Measurements from ENCODE around the gene APEX1.
"Not testable (repeated sequence)": the region's sequence is repeated elsewhere in the genome, so short reads cannot be mapped to it uniquely, and the experiment has no call there.

APEX1 gene

DNA sequence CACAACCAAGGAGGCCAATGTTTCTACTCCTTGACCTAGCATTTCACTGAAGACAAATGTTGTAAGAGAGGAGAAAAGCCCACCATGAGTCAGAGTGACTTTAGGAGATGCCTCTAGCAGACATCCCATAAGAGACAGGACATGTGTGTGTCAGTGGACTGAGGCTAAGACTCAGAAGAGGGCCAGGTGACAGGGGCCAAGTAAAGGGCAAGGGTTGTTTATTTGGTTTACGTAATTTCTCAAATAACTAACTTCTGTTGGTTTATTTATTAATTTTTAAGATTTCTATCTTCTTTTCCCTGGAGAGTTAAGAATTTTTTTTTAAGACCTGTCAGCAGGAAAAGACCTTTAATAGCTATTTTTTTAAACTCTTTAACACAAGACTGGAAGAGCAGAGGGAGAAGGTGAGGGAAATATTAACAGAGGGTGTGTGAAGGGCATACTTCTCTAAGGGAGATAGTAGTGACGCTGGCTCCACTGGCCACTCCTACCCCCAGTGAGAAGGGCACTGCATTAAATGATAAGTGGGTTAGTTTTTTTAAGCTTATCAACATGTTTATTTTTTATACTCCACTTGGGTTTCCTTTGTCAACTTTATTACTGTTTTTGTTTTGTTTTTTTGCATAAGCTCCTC lies 17.6 kb downstream of the APEX1 start:
- no peak for DNase-seq (ENCODE audit: low spot score)

DNA sequence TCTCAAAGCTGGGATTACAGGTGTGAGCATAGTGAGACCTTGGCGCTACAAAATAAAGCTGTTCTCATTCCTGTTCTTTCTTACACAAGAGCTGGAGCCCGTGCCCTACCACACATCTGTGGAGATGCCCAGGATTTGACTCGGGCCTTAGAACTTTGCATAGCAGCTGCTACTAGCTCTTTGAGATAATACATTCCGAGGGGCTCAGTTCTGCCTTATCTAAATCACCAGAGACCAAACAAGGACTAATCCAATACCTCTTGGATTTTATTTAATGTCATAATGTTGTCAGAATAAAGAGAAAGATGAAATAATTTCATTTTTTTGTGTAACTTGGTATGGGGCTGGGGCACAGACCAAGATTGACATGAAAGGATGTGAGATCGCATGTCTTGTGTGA lies 21.8 kb downstream of the APEX1 start:
- no peak for DNase-seq (ENCODE audit: low spot score)

DNA sequence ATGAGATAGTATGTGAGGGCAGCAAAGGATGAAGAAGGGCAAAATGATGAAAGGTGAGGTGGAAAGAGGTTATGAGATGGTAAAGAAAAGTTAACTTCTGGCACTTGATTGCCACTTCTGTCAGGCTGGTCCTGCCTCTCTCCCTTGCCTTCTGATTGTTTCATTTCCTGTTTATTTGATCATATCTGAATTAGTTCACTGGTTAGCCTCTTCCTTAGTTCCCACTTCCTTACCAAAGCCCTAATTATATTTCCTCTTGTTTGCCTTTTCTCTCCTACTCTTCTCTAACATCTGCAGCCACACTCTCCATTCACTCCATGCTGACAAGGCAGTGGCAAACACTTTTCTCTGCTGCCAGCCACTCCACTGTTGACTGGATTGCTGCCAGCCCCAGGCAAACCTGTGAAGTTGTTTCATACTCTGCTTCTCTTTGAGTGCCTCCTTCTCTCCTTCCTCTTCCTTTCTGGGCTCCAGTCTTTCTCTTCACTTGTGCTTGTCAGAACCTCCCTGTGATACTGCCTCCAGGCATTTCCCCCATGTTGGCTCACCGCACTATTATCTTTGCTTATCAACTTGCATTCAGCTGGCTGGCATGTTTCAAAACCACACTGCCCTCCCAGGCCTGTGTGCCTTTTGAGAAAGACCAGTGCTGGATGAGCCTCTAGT lies 22.3 kb downstream of the APEX1 start:
- DNase-seq (ENCODE audit: low spot score), result no peak

DNA sequence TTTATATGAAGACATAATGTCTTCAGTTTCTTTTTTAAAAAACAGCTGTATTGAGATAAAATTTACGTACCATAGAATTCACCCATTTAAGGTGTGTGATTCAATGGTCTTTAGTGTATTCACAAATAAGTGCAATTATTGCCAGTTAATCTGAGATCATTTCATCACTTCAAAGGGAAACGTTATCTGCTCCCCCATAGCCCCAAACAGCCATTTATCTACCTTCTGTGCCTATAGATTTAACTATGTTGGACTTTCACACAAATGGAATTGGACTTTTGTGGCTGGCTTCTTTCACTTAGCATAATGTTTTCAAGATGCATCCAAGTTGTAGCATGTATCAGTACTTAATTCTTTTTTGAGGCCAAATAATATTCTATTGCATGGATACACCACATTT lies 23.9 kb downstream of the APEX1 start:
- no peak for DNase-seq (ENCODE audit: low spot score)

DNA sequence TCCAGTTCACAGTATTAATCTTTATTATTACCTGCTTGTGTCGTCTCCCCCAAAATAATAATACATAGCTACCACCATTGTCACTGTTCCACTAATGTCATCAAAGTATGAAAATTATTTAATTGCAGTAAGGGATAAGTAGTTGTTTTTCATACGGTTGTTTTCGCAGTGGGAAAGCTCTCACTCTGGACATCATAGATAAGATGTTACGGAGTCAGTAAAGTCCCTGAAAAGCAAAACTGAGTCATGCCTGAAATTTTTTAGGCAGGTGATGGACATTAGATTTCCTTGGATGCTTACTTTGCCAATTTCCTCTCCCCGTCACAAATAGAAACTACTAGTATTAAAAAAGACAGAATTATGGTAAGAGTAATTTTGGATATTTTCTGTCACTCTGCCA lies 27.4 kb downstream of the APEX1 start:
- no peak for DNase-seq (ENCODE audit: low spot score)

DNA sequence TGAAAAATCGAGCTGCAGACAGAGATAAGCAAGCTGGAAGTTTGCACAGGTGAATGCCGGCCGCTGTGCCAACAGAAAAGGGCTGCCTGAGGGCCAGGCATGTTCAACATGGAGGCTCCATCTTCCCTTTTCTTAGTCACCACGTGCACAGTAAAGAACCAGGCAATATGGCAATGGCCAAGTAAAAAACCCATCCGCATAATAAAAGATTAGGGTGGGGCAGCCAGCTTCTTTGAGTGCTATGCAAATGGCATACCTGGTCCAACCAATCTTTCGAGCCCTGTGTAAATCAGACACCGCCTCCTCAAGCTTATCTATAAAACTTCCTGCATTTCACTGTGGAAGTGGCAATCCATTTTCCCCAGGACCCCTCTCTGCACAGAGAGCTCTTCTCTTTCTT lies 30.9 kb downstream of the APEX1 start:
- no peak for DNase-seq (ENCODE audit: low spot score)

DNA sequence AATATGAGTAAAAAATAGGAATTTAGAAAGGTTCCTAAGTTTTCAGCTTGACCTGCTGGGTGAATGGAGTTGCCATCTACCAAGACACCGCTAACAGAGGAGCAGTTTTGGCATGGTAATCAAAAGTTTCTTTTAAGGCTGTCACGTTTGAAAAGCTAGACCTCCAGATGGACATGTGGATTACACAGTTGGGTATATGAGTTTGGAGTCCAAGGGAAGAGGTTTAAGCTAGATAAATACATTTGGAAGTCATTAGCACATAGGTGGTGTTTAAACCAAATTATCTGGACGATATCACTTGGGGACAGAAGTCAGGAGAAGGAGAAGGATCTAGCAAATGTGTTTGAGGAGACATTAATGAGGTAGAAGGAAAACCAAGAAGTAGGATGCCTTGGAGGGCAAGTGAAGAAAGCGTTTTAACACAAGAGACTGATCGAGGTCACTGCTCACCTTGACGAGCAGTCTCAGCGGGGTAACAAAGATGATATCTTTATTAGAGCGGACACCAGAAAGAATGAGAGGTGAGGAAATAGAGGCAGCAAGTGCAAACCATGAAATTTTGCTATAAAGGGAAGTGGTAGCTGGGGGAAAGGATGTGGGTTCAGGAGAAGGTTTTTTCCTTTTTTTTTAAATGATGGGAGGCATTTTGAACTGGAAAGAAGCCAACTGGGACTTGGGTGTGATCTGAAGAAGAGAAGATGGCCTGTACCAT lies 31.8 kb downstream of the APEX1 start:
- no peak for DNase-seq (ENCODE audit: low spot score)

DNA sequence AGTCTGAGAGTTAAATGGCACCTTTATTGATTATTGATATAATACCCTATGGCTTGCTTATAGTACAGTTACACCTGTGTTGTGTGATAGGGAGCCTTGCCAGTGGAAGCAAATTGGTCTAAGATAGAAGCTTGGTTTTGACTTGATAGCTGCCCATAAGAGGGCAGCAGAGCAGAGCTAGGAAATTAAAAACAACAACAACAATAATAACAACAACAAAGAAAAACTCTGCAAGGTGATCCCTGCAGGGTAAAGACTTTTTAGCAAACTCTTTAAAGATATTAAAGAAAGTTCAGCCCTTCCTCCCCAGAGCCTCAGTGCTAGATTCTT lies 32.3 kb downstream of the APEX1 start:
- DNase-seq (ENCODE audit: low spot score), result no peak

DNA sequence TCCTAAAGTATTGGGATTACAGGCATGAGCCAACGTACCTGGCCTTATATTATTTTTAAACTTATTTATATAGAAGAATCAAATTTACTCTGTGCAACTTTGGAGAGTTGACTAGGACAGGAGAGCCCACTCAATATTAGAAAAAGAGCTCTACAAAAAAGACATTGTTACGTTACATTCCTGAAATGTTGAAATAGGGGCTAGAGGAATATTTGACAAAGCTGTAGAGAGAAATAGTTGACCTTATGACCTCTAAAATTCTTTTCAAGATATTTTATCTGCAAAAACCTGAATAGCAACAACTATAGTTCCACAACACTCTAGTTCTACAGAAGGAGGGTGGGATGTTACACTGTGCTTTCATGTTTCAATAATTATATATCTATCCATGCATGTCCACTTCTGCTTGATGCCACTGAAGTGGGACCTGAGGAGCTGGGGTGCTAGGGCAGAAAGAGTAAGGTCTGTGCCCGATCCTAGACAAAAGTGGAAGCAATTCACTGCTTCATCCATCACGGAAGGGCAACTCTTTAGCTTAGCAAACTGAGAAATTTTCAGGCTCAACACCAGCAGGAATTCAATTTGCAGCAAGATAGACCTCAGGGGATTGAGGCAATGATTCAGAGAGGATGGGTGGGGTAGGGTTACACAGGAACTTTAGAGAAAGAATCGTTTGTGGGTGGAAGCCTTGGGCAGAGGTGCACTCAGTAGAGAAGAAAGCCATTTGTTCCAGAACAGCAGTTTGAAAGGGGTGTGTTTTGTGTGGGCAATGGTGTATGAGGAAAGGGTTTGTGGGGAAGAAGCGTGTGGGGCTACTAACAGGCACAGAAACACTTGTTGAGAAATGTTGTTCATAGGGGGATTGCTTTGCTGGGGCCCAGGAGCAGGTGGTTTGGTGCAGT lies 34.3 kb downstream of the APEX1 start:
- peak; percentile 41 for DNase-seq (ENCODE audit: low spot score)

DNA sequence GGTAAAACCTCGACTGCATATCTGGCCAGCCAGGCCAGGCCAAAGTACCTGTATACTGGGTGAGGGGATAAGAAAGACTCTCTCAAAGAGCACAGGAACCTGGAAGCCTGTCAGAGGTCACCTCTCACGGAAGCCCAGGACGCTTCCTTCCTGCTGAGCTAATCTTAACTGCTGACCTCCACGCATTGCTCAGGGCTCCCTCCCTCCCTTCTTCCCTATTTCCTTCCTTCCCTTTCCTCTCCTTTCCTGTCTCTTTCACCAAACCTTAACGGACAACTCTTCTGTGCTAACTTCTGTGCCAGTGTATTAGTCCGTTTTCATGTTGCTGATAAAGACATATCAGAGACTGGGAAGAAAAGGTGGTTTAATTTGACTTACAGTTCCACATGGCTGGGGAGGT lies 35.5 kb downstream of the APEX1 start:
- no peak for DNase-seq (ENCODE audit: low spot score)

DNA sequence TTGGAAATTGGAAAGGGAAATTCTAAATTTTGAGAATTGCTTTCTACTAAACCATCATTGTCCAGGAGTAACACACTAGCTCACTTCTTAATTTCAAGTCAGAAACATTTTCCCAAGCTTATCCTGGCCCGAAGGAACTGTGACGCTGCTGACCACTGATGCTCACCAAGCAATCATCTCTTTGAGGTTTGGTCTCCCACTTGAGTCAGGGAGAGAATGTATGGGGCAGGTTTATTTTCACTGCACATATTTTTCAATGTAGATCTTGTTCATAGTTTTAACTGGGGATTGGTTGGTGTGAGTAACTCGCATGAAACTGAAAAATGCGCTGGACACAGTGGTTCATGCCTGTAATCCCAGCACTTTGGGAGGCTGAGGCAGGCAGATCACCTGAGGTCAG lies 37.5 kb downstream of the APEX1 start:
- DNase-seq (ENCODE audit: low spot score), result no peak

DNA sequence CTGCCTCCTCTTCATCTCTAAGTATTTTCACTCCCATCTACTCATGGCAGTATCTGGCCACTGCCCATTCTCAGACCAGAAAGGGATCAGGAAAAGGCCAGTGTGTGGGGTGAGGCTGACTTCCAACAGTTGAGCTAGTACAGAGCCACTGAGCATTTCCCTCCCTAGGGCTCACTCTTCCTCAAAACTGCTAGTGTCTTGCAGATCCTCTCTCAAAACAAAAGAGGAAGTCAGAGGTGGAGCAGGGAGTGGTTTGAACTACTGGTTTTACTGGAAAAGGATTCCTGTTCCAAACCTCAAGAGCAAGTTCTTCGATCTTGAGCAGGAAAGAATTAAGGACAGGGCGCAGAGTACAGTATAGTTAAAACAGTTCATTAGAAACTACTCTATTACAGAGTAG lies 38.6 kb downstream of the APEX1 start:
- no peak for DNase-seq (ENCODE audit: low spot score)

DNA sequence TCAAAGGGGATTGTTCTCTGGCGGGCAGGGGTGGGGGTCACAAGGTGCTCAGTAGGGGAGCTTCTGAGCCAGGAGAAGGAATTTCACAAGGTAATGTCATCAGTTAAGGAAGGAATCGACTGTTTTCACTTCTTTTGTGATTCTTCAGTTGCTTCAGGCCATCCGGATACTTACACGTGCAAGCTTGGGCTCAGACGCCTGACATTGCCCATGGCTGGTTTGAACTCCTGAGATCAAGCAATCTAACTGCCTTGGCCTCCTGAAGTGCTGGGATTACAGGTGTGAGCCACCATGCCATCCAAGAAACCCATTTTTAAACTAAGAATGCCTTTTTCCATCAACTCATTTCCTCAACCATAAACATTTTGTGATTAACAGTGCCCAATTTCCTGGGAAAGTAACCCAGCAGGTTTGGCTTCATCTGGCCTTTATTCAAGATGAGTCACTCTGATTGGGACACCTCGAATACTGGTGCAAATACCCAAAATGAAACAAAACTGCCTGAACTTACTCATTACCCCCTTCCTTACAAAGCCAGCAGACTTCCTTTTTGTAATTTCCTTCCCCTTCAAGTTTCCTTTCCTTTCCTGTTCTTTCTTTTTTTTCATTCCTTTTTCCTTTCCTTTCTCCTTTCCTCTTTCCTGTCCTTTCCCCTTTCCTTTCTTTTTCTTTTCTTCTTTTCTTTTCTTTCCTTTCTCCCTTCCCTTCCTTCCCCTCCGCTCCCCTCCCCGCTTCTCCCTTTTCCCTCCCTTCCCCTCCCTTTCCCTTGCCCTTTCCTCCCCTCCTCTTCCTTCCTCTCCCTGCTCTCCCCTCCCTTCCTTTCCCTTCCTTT lies 40.1 kb downstream of the APEX1 start:
- DNase-seq (ENCODE audit: low spot score), result no peak

DNA sequence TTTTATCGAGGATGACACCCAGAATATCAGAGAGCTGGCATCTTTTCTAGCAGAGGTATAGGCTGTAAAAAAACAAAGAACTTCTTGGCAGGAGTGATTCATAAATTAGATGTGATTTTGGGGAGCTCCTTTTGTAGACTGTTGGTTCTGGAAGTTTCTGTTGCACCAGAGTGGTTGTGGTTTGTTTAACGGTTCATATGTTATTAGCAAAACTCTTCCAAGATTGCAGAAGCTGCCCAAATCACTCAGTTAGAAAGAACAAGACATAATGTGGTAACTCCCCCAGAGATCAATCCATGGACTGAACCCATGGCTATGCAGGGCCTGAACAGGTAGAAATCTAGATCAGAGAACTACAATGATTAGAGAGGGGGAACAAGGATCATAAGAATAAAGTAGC lies 43.6 kb downstream of the APEX1 start:
- DNase-seq (ENCODE audit: low spot score), result no peak

DNA sequence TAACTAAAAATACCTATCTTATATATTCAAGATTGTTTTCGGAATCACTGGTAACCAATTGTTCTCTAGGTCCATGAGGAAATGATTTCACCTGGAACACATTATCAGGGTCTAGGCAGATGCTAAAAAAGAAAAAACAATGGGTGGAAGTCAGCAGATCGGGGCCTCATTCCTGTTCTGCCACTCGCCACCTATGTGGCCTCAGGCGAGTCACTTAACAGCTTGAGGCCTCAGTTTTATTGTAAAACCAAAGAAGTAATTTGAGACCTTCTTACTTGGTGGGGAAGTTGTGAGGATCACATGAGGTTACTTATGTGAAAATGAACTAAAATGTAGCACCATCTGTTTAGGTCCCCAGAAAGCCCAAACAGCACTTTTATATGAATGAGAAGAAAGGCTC lies 44.1 kb downstream of the APEX1 start:
- no peak for DNase-seq (ENCODE audit: low spot score)

DNA sequence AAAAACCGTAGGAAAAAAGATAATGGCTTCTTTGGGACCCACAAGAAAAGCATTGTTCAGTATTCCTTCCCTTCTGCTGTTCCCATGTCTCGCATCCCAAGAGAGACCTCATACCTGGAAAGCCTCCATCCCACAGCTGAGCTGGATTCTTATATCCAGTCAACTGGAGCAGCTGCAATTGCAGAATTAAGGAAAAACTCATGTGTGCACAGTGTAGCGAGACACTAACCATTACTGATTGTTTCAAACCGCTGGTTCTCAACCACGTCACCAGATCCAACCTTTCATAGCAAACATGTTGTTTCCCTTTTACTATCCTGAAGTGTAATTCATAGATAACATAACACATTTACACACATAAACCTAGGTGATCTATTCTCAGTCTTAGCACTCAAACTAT lies 44.9 kb downstream of the APEX1 start:
- no peak for DNase-seq (ENCODE audit: low spot score)

DNA sequence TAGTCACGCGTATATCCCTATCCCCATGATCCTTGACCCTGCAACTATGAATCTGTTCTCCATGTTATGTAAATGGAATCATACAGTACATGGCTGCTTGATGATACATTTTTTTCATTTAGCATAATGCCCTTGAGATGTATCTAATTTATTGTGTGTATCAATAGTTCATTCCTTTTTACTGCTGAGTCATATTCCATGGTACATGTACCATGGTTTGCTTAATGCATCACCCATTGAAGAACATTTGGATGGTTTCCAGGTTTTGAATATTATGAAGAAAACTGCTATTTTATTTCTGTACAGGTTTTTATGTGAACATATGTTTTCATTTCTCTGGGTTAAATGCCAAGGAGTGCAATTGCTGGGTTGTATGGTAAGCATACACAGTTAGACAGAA lies 46.3 kb downstream of the APEX1 start:
- DNase-seq (ENCODE audit: low spot score), result no peak

DNA sequence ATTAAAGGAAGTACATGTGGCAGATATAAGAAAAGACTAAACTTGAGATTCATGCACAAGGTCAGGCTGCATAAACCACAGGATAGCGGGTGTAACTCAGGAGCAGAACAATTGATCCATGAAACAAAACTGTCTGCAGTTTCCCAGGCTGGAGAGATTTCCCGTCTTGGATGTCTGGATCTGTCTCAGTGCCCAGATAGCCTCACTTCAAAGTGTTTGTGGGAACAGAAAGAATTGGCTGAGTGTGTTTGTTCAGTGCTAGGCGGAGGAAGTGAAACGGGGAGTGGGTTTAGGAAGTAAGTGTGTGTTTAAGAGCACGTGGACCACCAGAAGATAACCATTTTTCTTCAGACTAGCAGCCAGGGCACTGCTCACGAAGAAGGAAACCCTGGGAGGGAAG lies 48.9 kb downstream of the APEX1 start:
- no peak for DNase-seq (ENCODE audit: low spot score)

DNA sequence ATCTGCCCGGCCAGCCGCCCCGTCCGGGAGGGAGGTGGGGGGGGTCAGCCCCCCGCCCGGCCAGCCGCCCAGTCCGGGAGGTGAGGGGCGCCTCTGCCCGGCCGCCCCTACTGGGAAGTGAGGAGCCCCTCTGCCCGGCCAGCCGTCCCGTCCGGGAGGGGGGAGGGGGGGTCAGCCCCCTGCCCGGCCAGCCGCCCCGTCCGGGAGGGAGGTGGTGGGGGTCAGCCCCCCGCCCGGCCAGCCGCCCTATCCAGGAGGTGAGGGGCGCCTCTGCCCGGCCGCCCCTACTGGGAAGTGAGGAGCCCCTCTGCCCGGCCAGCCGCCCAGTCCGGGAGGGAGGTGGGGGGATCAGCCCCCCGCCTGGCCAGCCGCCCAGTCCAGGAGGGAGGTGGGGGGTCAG lies 51.2 kb downstream of the APEX1 start:
- not testable (repeated sequence) for DNase-seq (ENCODE audit: low spot score)

DNA sequence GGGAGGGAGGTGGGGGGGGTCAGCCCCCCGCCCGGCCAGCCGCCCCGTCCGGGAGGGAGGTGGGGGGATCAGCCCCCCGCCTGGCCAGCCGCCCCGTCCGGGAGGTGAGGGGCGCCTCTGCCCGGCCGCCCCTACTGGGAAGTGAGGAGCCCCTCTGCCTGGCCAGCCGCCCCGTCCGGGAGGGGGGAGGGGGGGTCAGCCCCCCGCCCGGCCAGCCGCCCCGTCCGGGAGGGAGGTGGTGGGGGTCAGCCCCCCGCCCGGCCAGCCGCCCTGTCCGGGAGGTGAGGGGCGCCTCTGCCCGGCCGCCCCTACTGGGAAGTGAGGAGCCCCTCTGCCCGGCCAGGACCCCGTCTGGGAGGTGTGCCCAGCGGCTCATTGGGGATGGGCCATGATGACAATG lies 51.7 kb downstream of the APEX1 start:
- not testable (repeated sequence) for DNase-seq (ENCODE audit: low spot score)

Measured in SW480 (cell line).